Peyer's patch (tissue), 4 donors: Measurements from ENCODE around the gene SNX9. TPM values are rescaled to one million over a fixed set of nuclear protein-coding genes. Genes with fewer than 3 reads are reported as not detected.
"Not testable (repeated sequence)": the region's sequence is repeated elsewhere in the genome, so short reads cannot be mapped to it uniquely, and the experiment has no call there.

Experiments
- DNase-seq, 3 donors: peaks; one replicate each; pipeline ENCODE4 v3.0.0-alpha.2; 2017 to 2019
- H3K27ac ChIP-seq, 4 donors: fragments of 200-600 bp; sonication (generic); one replicate each; pipeline ENCODE4 v1.5.1; 2016 to 2019
- H3K27me3 ChIP-seq, 2 donors: fragments of 200-600 bp; sonication (generic); one replicate each; pipeline ENCODE4 v1.5.1; 2019
- H3K36me3 ChIP-seq, 3 donors: fragments of 200-600 bp; sonication (generic); one replicate each; pipeline ENCODE4 v1.5.1; 2016 to 2019
- H3K4me1 ChIP-seq, 4 donors: fragments of 200-600 bp; sonication (generic); one replicate each; pipeline ENCODE4 v1.5.1; 2016 to 2019
- H3K4me3 ChIP-seq, 4 donors: fragments of 200-600 bp; sonication (generic); 1 replicate in 3 of 4; 2 replicates in 1 of 4; pipeline ENCODE4 v1.5.1; 2016 to 2019; ENCODE audit warnings: mild to moderate bottlenecking in 1 of 4
- H3K9me3 ChIP-seq, 4 donors: fragments of 200-600 bp; sonication (generic); one replicate each; pipeline ENCODE4 v1.5.1; 2016 to 2019; ENCODE audit warnings: mild to moderate bottlenecking in 1 of 4
- POLR2A ChIP-seq, 2 donors: fragments of 450-650 bp; IDR thresholded peaks; one replicate each; pipeline ENCODE4 v1.5.1; 2017; ENCODE audit warnings: antibody characterized with exemption in 2 of 2, mild to moderate bottlenecking in 2 of 2, moderate library complexity in 2 of 2
- total RNA-seq, 4 donors: library from RNA; depleted of rRNA; stranded (reverse); fragments of >200 nt; gene quantifications; one replicate each; pipeline ENCODE4 v1.1.0, GENCODE V29; 2016
- TF ChIP-seq, protein P1 (sequence below), 6 experiments: fragments of 450-650 bp in 4 of 6; fragments of 200-600 bp in 2 of 6; sonication (generic) in 1 of 6; IDR thresholded peaks; one replicate each; pipeline ENCODE4 v1.5.1; 2017 to 2019; ENCODE audit warnings: antibody characterized with exemption in 6 of 6, mild to moderate bottlenecking in 3 of 6, moderate library complexity in 1 of 6

Gene SNX9
- total RNA-seq, 4 donors from 2014 or later = 49.8 to 59.1 (median 52.5) TPM

- Histone ChIP-seq H3K27me3 (no peaks in the 10 kb centered on the region), H3K4me1 (no peaks in the 10 kb centered on the region), H3K9me3 (no peaks in the 10 kb centered on the region), H3K4me3 (no peak overlapping the region), H3K36me3 (peaks cover 0 to 49% (median 0%) of the 10 kb centered on the region in 3 donors), H3K27ac (no peak overlapping the region)
- DNase-seq = no peak
- TF ChIP-seq, protein P1, sequence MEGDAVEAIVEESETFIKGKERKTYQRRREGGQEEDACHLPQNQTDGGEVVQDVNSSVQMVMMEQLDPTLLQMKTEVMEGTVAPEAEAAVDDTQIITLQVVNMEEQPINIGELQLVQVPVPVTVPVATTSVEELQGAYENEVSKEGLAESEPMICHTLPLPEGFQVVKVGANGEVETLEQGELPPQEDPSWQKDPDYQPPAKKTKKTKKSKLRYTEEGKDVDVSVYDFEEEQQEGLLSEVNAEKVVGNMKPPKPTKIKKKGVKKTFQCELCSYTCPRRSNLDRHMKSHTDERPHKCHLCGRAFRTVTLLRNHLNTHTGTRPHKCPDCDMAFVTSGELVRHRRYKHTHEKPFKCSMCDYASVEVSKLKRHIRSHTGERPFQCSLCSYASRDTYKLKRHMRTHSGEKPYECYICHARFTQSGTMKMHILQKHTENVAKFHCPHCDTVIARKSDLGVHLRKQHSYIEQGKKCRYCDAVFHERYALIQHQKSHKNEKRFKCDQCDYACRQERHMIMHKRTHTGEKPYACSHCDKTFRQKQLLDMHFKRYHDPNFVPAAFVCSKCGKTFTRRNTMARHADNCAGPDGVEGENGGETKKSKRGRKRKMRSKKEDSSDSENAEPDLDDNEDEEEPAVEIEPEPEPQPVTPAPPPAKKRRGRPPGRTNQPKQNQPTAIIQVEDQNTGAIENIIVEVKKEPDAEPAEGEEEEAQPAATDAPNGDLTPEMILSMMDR (IDR thresholded peaks at IDR 0.05) = no peak
- no peak for TF ChIP-seq POLR2A (IDR thresholded peaks at IDR 0.05)
Measured at GRCh38 chr6:157898169-157898568, 75.1 kb downstream of the SNX9 start.

- Histone ChIP-seq H3K4me3 (no peak overlapping the region), H3K27ac (no peak overlapping the region), H3K36me3 (peaks cover 0 to 54% (median 0%) of the 10 kb centered on the region in 3 donors), H3K27me3 (no peaks in the 10 kb centered on the region), H3K4me1 (no peaks in the 10 kb centered on the region), H3K9me3 (no peaks in the 10 kb centered on the region)
- DNase-seq = no peak
- no peak for TF ChIP-seq POLR2A (IDR thresholded peaks at IDR 0.05)
- TF ChIP-seq, protein P1 (IDR thresholded peaks at IDR 0.05) = no peak
Measured at GRCh38 chr6:157898640-157899039, 75.6 kb downstream of the SNX9 start.

- H3K4me3 ChIP-seq, H3K9me3 ChIP-seq, H3K4me1 ChIP-seq, DNase-seq, H3K27ac ChIP-seq, H3K27me3 ChIP-seq: not testable (repeated sequence)
- peaks cover 0 to 63% (median 0%) of the 10 kb centered on the region in 3 donors for H3K36me3 ChIP-seq
Measured at GRCh38 chr6:157900262-157900661, 77.2 kb downstream of the SNX9 start.

DNA sequence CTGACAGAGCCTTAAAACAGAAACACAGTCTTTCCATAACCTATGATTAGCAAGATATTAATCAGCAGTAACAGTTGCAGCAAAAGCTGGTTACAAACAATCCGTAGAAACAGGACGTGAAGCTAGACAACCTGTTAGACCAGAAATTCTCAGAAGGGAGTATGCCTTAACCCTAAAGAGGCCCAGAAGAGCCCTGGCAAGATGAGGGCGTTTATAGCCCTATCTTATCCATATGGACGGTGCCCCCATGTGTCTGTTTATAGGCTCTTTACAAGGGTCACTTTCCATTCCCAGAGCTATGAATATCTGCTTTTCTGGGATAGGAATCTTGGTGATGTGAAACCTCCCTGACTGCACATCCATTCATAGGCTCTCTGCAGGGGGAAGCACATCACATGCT, 77.7 kb downstream of the SNX9 start:
- not testable (repeated sequence) for H3K27me3 ChIP-seq, H3K4me1 ChIP-seq, H3K9me3 ChIP-seq, H3K27ac ChIP-seq, H3K4me3 ChIP-seq, DNase-seq
- H3K36me3 ChIP-seq = peaks cover 0 to 68% (median 0%) of the 10 kb centered on the region in 3 donors

- Histone ChIP-seq H3K4me3 (no peak overlapping the region), H3K36me3 (peaks cover 0 to 56% (median 0%) of the 10 kb centered on the region in 3 donors), H3K9me3 (no peaks in the 10 kb centered on the region), H3K4me1 (no peaks in the 10 kb centered on the region), H3K27me3 (no peaks in the 10 kb centered on the region), H3K27ac (no peak overlapping the region)
- DNase-seq = no peak
- TF ChIP-seq, protein P1 (IDR thresholded peaks at IDR 0.05) = no peak
- TF ChIP-seq POLR2A (IDR thresholded peaks at IDR 0.05) = no peak
Measured at GRCh38 chr6:157904999-157905398, 82.0 kb downstream of the SNX9 start.

DNA sequence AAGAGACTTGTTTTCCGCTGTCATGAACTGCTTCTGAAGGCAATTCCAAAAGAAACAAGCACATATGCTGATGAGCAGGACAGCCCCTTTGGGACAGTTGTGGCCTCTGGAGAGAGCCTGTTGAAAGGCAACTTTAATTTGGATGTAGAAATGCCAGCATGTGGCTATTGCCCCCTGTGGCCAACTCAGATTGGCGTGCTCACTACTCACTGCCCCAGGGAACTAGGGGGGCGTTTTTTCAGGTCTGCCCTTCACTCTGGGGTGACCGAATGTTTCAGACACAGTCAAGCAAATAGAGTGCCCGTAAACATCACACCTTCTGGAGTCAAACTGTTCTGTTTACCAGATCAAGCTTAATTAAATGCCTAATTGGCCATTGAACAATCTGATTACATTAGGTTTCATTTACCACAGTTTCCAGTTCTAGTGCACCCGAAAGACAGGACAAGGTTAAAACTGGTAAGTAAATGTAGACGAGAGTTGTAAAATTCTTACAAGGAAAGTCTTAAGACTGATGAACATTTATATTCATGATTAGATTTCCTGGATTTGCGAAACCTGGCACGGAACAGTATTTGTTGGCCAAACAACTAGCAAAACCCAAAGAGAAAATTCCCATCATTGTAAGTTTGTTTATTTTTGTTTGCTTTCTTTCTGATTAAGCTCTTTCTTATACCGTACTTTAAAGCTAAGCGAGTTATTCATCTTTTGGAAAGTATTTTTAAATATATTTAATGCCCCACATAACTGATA, 82.7 kb downstream of the SNX9 start:
- no peaks in the 10 kb centered on the region for H3K9me3 ChIP-seq
- H3K4me3 ChIP-seq = no peak overlapping the region
- DNase-seq = no peak
- TF ChIP-seq, protein P1 (IDR thresholded peaks at IDR 0.05) = no peak
- no peak for TF ChIP-seq POLR2A (IDR thresholded peaks at IDR 0.05)
- H3K27ac ChIP-seq = no peak overlapping the region
- no peaks in the 10 kb centered on the region for H3K4me1 ChIP-seq
- peaks cover 0 to 63% (median 0%) of the 10 kb centered on the region in 3 donors for H3K36me3 ChIP-seq
- no peaks in the 10 kb centered on the region for H3K27me3 ChIP-seq
